HG03457 (cell line): ENCODE data around the gene ATP13A3.

Experiments used
- ATAC-seq: cut with Tn5 transposase; IDR thresholded peaks from one replicate; pipeline ENCODE4 v1.9.1; 2021; ENCODE audit warnings: moderate number of reproducible peaks; ENCODE audit not compliant: unreplicated experiment

The ATP13A3 gene

GRCh38 chr3:194476784-194477183, 10.0 kb downstream of the ATP13A3 start:
- no peak for ATAC-seq

- no peak for ATAC-seq
Measured at GRCh38 chr3:194475978-194476377, 10.8 kb downstream of the ATP13A3 start.

GRCh38 chr3:194475138-194475932, 11.5 kb downstream of the ATP13A3 start:
- no peak for ATAC-seq

GRCh38 chr3:194474675-194475074, 12.1 kb downstream of the ATP13A3 start:
- ATAC-seq = no peak

- no peak for ATAC-seq
Measured at GRCh38 chr3:194472290-194472920, 14.4 kb downstream of the ATP13A3 start.

- ATAC-seq = no peak
Measured at GRCh38 chr3:194471863-194472262, 14.9 kb downstream of the ATP13A3 start.

- no peak for ATAC-seq
Measured at GRCh38 chr3:194470615-194471014, 16.2 kb downstream of the ATP13A3 start.

GRCh38 chr3:194469977-194470376, 16.8 kb downstream of the ATP13A3 start:
- no peak for ATAC-seq

GRCh38 chr3:194468086-194468485, 18.7 kb downstream of the ATP13A3 start:
- ATAC-seq = no peak

GRCh38 chr3:194466761-194467356, 19.9 kb downstream of the ATP13A3 start:
- no peak for ATAC-seq

- ATAC-seq = no peak
Measured at GRCh38 chr3:194465920-194466570, 20.8 kb downstream of the ATP13A3 start.

- no peak for ATAC-seq
Measured at GRCh38 chr3:194465246-194465645, 21.6 kb downstream of the ATP13A3 start.

GRCh38 chr3:194464692-194465091, 22.1 kb downstream of the ATP13A3 start:
- no peak for ATAC-seq

- ATAC-seq = no peak
Measured at GRCh38 chr3:194462936-194463335, 23.9 kb downstream of the ATP13A3 start.

GRCh38 chr3:194460566-194460965, 26.2 kb downstream of the ATP13A3 start:
- ATAC-seq = no peak

- ATAC-seq = no peak
Measured at GRCh38 chr3:194458131-194458530, 28.7 kb downstream of the ATP13A3 start.

GRCh38 chr3:194455481-194455880, 31.3 kb downstream of the ATP13A3 start:
- ATAC-seq = no peak

- no peak for ATAC-seq
Measured at GRCh38 chr3:194450341-194450740, 36.5 kb downstream of the ATP13A3 start.

- no peak for ATAC-seq
Measured at GRCh38 chr3:194449913-194450312, 36.9 kb downstream of the ATP13A3 start.

GRCh38 chr3:194447657-194448056, 39.1 kb downstream of the ATP13A3 start:
- no peak for ATAC-seq

- ATAC-seq = no peak
Measured at GRCh38 chr3:194447161-194447560, 39.6 kb downstream of the ATP13A3 start.

GRCh38 chr3:194446754-194447153, 40.0 kb downstream of the ATP13A3 start:
- no peak for ATAC-seq
